Keratinocyte (primary cell): ENCODE results near the gene ANO2. TPM values are rescaled to one million over a fixed set of nuclear protein-coding genes. Genes with fewer than 3 reads are reported as not detected.

Experiments
- DNase-seq: peaks from one replicate; pipeline ENCODE4 v3.0.0-alpha.2; 2011; ENCODE audit warnings: low read depth, missing footprints, low spot score
- FAIRE-seq: peaks from 2 replicates; lab custom pipeline; 2011; peaks lifted over from hg19 to GRCh38; lab: Jason Lieb, UNC
- H2AFZ ChIP-seq: 2 replicates; pipeline ENCODE4 v1.6.0; 2012; ENCODE audit warnings: low read length, control low read depth, inconsistent platforms; ENCODE audit not compliant: control insufficient read depth
- H3K27ac ChIP-seq: 2 replicates; pipeline ENCODE4 v1.5.1; 2011; ENCODE audit warnings: low read length; ENCODE audit not compliant: control insufficient read depth, insufficient read depth
- H3K27me3 ChIP-seq: 3 replicates; pipeline ENCODE4 v1.6.0; 2011; ENCODE audit warnings: low read length; ENCODE audit not compliant: control insufficient read depth, insufficient read depth; ENCODE audit errors: extremely low read depth
- H3K36me3 ChIP-seq, 2 experiments: 2 replicates in 1 of 2; 3 replicates in 1 of 2; pipeline ENCODE4 v1.5.1; 2011; ENCODE audit warnings: low read length in 2 of 2, mild to moderate bottlenecking in 1 of 2; ENCODE audit not compliant: control insufficient read depth in 2 of 2, insufficient read depth in 2 of 2; ENCODE audit errors: extremely low read depth in 1 of 2
- H3K4me1 ChIP-seq: 3 replicates; pipeline ENCODE4 v1.5.1; 2011; ENCODE audit warnings: low read length; ENCODE audit not compliant: control insufficient read depth, insufficient read depth; ENCODE audit errors: extremely low read depth
- H3K4me2 ChIP-seq: 3 replicates; pipeline ENCODE4 v1.6.0; 2011; ENCODE audit warnings: low read depth, low read length; ENCODE audit not compliant: control insufficient read depth, insufficient read depth; ENCODE audit errors: extremely low read depth
- H3K4me3 ChIP-seq, 3 experiments: fragments of 200-600 bp in 1 of 3; sonication (generic) in 1 of 3; 2 replicates in 2 of 3; 3 replicates in 1 of 3; pipeline ENCODE4 v1.5.1; 2011 to 2016; ENCODE audit warnings: low read length in 3 of 3, mild to moderate bottlenecking in 3 of 3, control low read depth in 2 of 3, inconsistent platforms in 1 of 3, low read depth in 1 of 3, mixed read lengths in 1 of 3, mixed run types in 1 of 3, moderate library complexity in 1 of 3; ENCODE audit not compliant: control insufficient read depth in 2 of 3, insufficient read depth in 2 of 3; ENCODE audit errors: extremely low read depth in 1 of 3
- H3K79me2 ChIP-seq: 2 replicates; pipeline ENCODE4 v1.6.0; 2012; ENCODE audit warnings: low read length; ENCODE audit not compliant: control insufficient read depth, insufficient read depth
- H3K9ac ChIP-seq: 3 replicates; pipeline ENCODE4 v1.6.0; 2011; ENCODE audit warnings: low read length; ENCODE audit not compliant: control insufficient read depth, insufficient read depth; ENCODE audit errors: extremely low read depth
- H3K9me1 ChIP-seq: 3 replicates; pipeline ENCODE4 v1.6.0; 2011; ENCODE audit warnings: low read length; ENCODE audit not compliant: control insufficient read depth, insufficient read depth; ENCODE audit errors: extremely low read depth
- H3K9me3 ChIP-seq: 2 replicates; pipeline ENCODE4 v1.5.1; 2012; ENCODE audit warnings: low read depth, low read length; ENCODE audit not compliant: control insufficient read depth
- H4K20me1 ChIP-seq: 3 replicates; pipeline ENCODE4 v1.6.0; 2011; ENCODE audit warnings: low read length; ENCODE audit not compliant: control insufficient read depth, insufficient read depth; ENCODE audit errors: extremely low read depth
- CTCF ChIP-seq, 3 experiments: IDR thresholded peaks in 1 of 3; conservative IDR thresholded peaks in 1 of 3; optimal IDR thresholded peaks in 1 of 3; 2 replicates in 2 of 3; 3 replicates in 1 of 3; pipeline versions ENCODE3 to v1.5.1; 2011; ENCODE audit warnings: low read length in 3 of 3, mild to moderate bottlenecking in 3 of 3, moderate library complexity in 2 of 3, control low read depth in 1 of 3, inconsistent platforms in 1 of 3; ENCODE audit not compliant: insufficient read depth in 2 of 3; ENCODE audit errors: extremely low read depth in 1 of 3
- EZH2 ChIP-seq: IDR thresholded peaks from one replicate; pipeline ENCODE4 v1.6.1; 2012; ENCODE audit warnings: inconsistent platforms, mild to moderate bottlenecking, low read length, moderate library complexity
- dilution Hi-C: fragments of 300-500 bp; cut with MboI; formaldehyde crosslinking; loops from one replicate; pipeline ENCODE4 v1.7.0; 2020; ENCODE audit warnings: low sequenced_read_pairs; ENCODE audit not compliant: extremely low pct_ligation_motif_present
- polyA plus RNA-seq, 5 experiments: library from polyadenylated mRNA; depleted of rRNA in 3 of 5; stranded (reverse) in 3 of 5; stranded (forward) in 1 of 5; unstranded in 1 of 5; fragments of >200 nt; gene quantifications; 1 replicate in 1 of 5; 2 replicates in 3 of 5; 3 replicates in 1 of 5; pipeline versions ENCODE4 v1.2.1 to v1.2.3, GENCODE V29; 2011 to 2012; ENCODE audit warnings: missing spikeins in 2 of 5, low read depth in 1 of 5, low replicate concordance in 1 of 5

Gene ANO2
- polyA plus RNA-seq, 1 donor (not counting 4 experiments of a cell fraction or from before 2014, with no cell fraction given) = 0.14 TPM

DNA sequence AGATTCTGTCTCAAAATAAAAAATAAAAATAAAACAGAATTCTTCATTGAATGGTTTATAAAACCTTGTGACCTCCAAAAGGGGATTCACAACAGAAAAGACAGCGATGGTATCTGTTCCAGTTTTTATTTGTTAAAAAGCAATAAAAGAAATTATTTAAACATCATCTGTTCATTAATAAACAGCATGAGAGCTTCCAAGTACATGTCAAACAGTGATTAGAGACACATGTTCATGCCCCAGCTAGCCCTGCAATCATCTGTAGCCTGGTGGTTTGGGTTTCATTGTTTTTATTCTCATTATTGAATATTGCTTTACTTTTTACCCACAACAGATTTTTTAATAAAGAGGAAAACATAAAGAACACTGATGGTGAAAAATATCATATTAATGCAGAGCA, 173.3 kb downstream of the ANO2 start:
- Histone ChIP-seq H4K20me1 (no peaks in the 10 kb centered on the region), H2AFZ (no peak overlapping the region), H3K27me3 (no peaks in the 10 kb centered on the region), H3K9me3 (no peaks in the 10 kb centered on the region), H3K9me1 (no peaks in the 10 kb centered on the region), H3K27ac (no peak overlapping the region), H3K4me3 (no peak overlapping the region), H3K4me2 (no peak overlapping the region), H3K36me3 (no peaks in the 10 kb centered on the region), H3K9ac (no peak overlapping the region), H3K4me1 (no peaks in the 10 kb centered on the region), H3K79me2 (no peaks in the 10 kb centered on the region)
- DNase-seq = no peak
- dilution Hi-C loops = no loop called here
- TF ChIP-seq EZH2 (no peak), CTCF (optimal IDR thresholded peaks at IDR 0.05 in 1 of 3, IDR thresholded peaks at IDR 0.05 in 1 of 3, conservative IDR thresholded peaks at IDR 0.05 in 1 of 3; ENCODE audit: extremely low read depth in 1 of 3, insufficient read depth in 2 of 3, low read length in 3 of 3) (no peak)
- no peak for FAIRE-seq

GRCh38 chr12:5770727-5771126, 174.3 kb downstream of the ANO2 start:
- Histone ChIP-seq H3K9me3 (no peaks in the 10 kb centered on the region), H4K20me1 (no peaks in the 10 kb centered on the region), H3K27me3 (no peaks in the 10 kb centered on the region), H3K36me3 (no peaks in the 10 kb centered on the region), H3K4me1 (no peaks in the 10 kb centered on the region), H3K4me2 (no peak overlapping the region), H3K79me2 (no peaks in the 10 kb centered on the region), H2AFZ (no peak overlapping the region), H3K27ac (no peak overlapping the region), H3K4me3 (no peak overlapping the region), H3K9ac (no peak overlapping the region), H3K9me1 (no peaks in the 10 kb centered on the region)
- FAIRE-seq (no peak), DNase-seq (no peak)
- TF ChIP-seq CTCF (optimal IDR thresholded peaks at IDR 0.05 in 1 of 3, IDR thresholded peaks at IDR 0.05 in 1 of 3, conservative IDR thresholded peaks at IDR 0.05 in 1 of 3; ENCODE audit: extremely low read depth in 1 of 3, insufficient read depth in 2 of 3, low read length in 3 of 3) = no peak
- no peak for TF ChIP-seq EZH2
- dilution Hi-C loops = no loop called here
